HCT116 (cell line): Measurements from ENCODE around the gene CTCFL.

Source experiments
- CTCF ChIP-seq, 3 experiments: fragments of 200-600 bp in 1 of 3; sonication (generic) in 1 of 3; IDR thresholded peaks in 2 of 3; conservative IDR thresholded peaks in 1 of 3; 2 replicates each; pipeline ENCODE4 v1.5.1; 2012 to 2017; ENCODE audit warnings: low read depth in 2 of 3, low read length in 2 of 3, antibody characterized with exemption in 1 of 3, borderline replicate concordance in 1 of 3, control low read depth in 1 of 3, mild to moderate bottlenecking in 1 of 3, mixed read lengths in 1 of 3, mixed run types in 1 of 3, moderate library complexity in 1 of 3; ENCODE audit not compliant: insufficient read depth in 1 of 3
- EZH2 ChIP-seq: fragments of 200-600 bp; sonication (generic); IDR thresholded peaks from 2 replicates; pipeline ENCODE4 v1.6.1; 2017; ENCODE audit warnings: antibody characterized with exemption, mixed run types
- JUND ChIP-seq: IDR thresholded peaks from 2 replicates; pipeline ENCODE4 v1.6.1; 2012
- MAX ChIP-seq: IDR thresholded peaks from 2 replicates; pipeline ENCODE4 v1.6.1; 2012
- POLR2A ChIP-seq: IDR thresholded peaks from 2 replicates; pipeline ENCODE4 v1.7.0; 2011; ENCODE audit warnings: borderline replicate concordance; ENCODE audit not compliant: insufficient read depth, insufficient read length; ENCODE audit errors: extremely low read depth
- POLR2AphosphoS5 ChIP-seq: IDR thresholded peaks from 2 replicates; pipeline ENCODE4 v1.6.1; 2011; ENCODE audit warnings: mild to moderate bottlenecking, low read depth, low read length, moderate library complexity
- TCF7L2 ChIP-seq: IDR thresholded peaks from 2 replicates; pipeline ENCODE4 v1.7.0; 2011; ENCODE audit warnings: borderline replicate concordance, inconsistent platforms; ENCODE audit not compliant: insufficient read depth, insufficient read length; ENCODE audit errors: extremely low read depth
- YY1 ChIP-seq: IDR thresholded peaks from 2 replicates; pipeline ENCODE4 v1.6.1; 2011; ENCODE audit warnings: low read length, low read depth, moderate library complexity, mild to moderate bottlenecking; ENCODE audit not compliant: insufficient replicate concordance; ENCODE audit errors: extremely low read depth

GRCh38 chr20:57500962-57501361 lies 24.0 kb downstream of the CTCFL start:
- TF ChIP-seq POLR2A (no peak), CTCF (IDR thresholded peaks at IDR 0.05 in 2 of 3, conservative IDR thresholded peaks at IDR 0.05 in 1 of 3; ENCODE audit: borderline replicate concordance in 1 of 3, insufficient read depth in 1 of 3, low read depth in 2 of 3, low read length in 2 of 3) (no peak), EZH2 (no peak), POLR2AphosphoS5 (no peak), JUND (no peak), YY1 (no peak), MAX (no peak), TCF7L2 (no peak)
